Panc1 (cell line): ENCODE measurements around the gene PRPH.

Experiments
- CTCF ChIP-seq: fragments of 450-650 bp; IDR thresholded peaks from 2 replicates; pipeline ENCODE4 v1.5.1; 2017; ENCODE audit warnings: mild to moderate bottlenecking
- POLR2AphosphoS5 ChIP-seq: IDR thresholded peaks from 2 replicates; pipeline ENCODE4 v1.6.1; 2012; ENCODE audit warnings: mild to moderate bottlenecking, low read depth, low read length, moderate library complexity
- REST ChIP-seq, 2 experiments: IDR thresholded peaks; 2 replicates each; pipeline ENCODE4 v1.6.1; 2011 to 2012; ENCODE audit warnings: low read depth in 2 of 2, control low read depth in 1 of 2, low read length in 1 of 2, mild to moderate bottlenecking in 1 of 2, moderate library complexity in 1 of 2; ENCODE audit not compliant: insufficient read depth in 1 of 2
- TCF7L2 ChIP-seq: IDR thresholded peaks from 2 replicates; pipeline ENCODE4 v1.6.1; 2011; ENCODE audit warnings: mild to moderate bottlenecking, low read depth, low read length, inconsistent platforms

GRCh38 chr12:49346659-49347310 lies 51.8 kb downstream of the PRPH start, which contains the start of gene DNAJC22:
- no peak for TF ChIP-seq CTCF
- TF ChIP-seq REST (IDR thresholded peaks at IDR 0.05; ENCODE audit: insufficient read depth in 1 of 2, low read depth in 2 of 2, low read length in 1 of 2) = no peak
- TF ChIP-seq POLR2AphosphoS5 = no peak
- TF ChIP-seq TCF7L2 = no peak
